ENCODE measurements around the gene WDR64. TPM values are rescaled to one million over a fixed set of nuclear protein-coding genes. Genes with fewer than 3 reads are reported as not detected.
A peak's percentile ranks its signal among the peaks of the same experiment; 100 is the strongest.

Gene WDR64
- total and polyA plus RNA-seq, 8 donors = 0.17 to 0.33 (median 0.28) TPM; not detected in 3

DNA sequence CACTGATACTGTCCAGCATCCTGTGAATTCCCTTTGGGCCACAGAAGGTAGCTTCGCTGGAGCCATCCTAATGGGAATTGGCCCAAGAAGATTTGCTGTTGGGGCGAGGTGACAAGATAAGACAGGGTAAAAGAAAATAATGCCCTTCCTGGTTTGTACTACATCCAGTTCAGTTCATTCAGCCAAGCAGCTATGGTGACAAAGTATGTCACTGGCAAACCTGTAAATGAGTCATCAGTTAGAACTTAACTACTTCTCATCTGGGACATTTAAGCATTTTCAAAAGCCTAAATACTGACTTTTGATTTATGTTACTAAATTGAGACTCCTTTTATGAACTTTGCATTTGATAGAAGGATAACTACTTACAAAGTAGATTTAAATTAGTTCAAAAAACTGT lies 54.2 kb downstream of the WDR64 start:
- ATAC-seq (peak; percentile 76), DNase-seq (no peak)
- Histone ChIP-seq H3K36me3 (no peaks in the 10 kb centered on the region), H3K4me1 (no peaks in the 10 kb centered on the region), H3K27me3 (no peaks in the 10 kb centered on the region), H3K9me3 (no peaks in the 10 kb centered on the region), H3K4me3 (no peak overlapping the region), H3K27ac (no peak overlapping the region)
- TF ChIP-seq, protein P1, sequence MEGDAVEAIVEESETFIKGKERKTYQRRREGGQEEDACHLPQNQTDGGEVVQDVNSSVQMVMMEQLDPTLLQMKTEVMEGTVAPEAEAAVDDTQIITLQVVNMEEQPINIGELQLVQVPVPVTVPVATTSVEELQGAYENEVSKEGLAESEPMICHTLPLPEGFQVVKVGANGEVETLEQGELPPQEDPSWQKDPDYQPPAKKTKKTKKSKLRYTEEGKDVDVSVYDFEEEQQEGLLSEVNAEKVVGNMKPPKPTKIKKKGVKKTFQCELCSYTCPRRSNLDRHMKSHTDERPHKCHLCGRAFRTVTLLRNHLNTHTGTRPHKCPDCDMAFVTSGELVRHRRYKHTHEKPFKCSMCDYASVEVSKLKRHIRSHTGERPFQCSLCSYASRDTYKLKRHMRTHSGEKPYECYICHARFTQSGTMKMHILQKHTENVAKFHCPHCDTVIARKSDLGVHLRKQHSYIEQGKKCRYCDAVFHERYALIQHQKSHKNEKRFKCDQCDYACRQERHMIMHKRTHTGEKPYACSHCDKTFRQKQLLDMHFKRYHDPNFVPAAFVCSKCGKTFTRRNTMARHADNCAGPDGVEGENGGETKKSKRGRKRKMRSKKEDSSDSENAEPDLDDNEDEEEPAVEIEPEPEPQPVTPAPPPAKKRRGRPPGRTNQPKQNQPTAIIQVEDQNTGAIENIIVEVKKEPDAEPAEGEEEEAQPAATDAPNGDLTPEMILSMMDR (IDR thresholded peaks at IDR 0.05) = no peak
- intact Hi-C loops (cut with DNase I) = no loop called here

DNA sequence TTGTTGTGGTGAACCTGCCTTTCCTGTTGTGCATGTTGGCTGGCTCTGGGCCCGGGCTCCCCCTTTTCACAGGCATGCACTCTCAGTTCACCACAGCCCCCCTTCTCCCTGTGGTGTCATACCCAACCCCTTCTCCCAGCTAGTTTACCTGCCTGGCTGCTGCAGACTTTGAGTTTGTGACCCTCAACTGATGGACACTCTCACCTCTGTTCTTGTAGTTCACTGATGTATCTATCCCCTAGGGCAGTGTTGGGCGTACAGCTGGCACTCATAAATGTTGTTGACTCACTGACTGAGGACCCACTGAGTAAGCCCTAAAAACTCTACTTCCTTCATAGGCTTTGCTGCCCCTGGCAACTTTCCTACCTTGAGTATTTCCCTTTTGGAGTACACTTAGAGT lies 54.9 kb downstream of the WDR64 start:
- peak; percentile 81 for ATAC-seq

DNA sequence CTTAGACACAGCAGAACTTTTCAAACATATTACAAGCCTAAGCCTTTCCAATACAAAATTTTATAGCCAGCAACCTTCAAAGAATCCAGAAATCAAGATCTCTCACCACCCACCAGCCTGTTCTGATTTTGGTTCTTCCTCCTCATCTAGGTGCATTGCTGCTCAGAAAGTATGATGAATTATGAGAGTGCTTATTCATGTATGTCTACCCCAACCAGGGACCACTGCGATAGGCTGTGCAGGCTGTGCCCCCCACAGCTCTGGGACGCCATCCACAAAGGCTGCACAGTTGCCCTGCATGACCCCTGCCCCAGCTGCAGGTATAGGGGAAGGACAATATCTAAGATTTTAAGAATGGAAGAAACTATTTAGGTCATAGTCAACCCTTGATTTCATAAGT lies 55.4 kb downstream of the WDR64 start:
- intact Hi-C loops (cut with DNase I) = no loop called here
- H3K27me3 ChIP-seq = no peaks in the 10 kb centered on the region
- no peaks in the 10 kb centered on the region for H3K9me3 ChIP-seq
- DNase-seq (no peak), ATAC-seq (no peak)
- no peak overlapping the region for H3K27ac ChIP-seq
- TF ChIP-seq, protein P1 (IDR thresholded peaks at IDR 0.05) = no peak
- no peaks in the 10 kb centered on the region for H3K36me3 ChIP-seq
- H3K4me3 ChIP-seq = no peak overlapping the region
- no peaks in the 10 kb centered on the region for H3K4me1 ChIP-seq

More for the DNA sequence above, 54.9 kb downstream of the WDR64 start:
- no peaks in the 10 kb centered on the region for H3K4me1 ChIP-seq
- H3K9me3 ChIP-seq = no peaks in the 10 kb centered on the region
- H3K27me3 ChIP-seq = no peaks in the 10 kb centered on the region
- H3K4me3 ChIP-seq = no peak overlapping the region
- TF ChIP-seq, protein P1 (IDR thresholded peaks at IDR 0.05) = no peak
- no peaks in the 10 kb centered on the region for H3K36me3 ChIP-seq
- H3K27ac ChIP-seq = no peak overlapping the region
- peak in 1 of 4 donors; percentile 24 for DNase-seq
- intact Hi-C loops (cut with DNase I) = no loop called here

DNA sequence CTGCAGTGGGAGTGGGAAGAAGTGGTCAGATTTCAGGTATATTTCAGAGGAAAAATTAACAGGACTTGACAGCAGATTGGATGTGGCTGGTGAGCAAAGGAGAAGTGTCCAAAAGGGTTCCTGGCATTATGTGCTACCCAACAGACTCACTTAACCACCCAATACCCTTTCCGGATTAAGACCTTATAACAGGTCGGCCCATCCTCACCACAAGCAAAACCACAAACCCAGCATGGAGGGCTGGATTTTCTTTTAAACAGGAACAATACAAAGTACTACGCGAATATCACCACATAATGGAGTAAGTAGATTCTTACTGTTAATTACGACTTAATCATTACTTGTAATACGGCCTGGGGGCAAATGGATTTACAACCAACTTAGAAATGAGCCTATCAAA lies 59.2 kb downstream of the WDR64 start:
- intact Hi-C loops (cut with DNase I) = no loop called here
- ATAC-seq = no peak
- no peaks in the 10 kb centered on the region for H3K9me3 ChIP-seq
- H3K36me3 ChIP-seq = no peaks in the 10 kb centered on the region
- no peaks in the 10 kb centered on the region for H3K4me1 ChIP-seq
- no peak overlapping the region for H3K4me3 ChIP-seq
- DNase-seq = no peak
- H3K27me3 ChIP-seq = peaks cover 0 to 25% of the 10 kb centered on the region in 2 donors
- TF ChIP-seq, protein P1 (IDR thresholded peaks at IDR 0.05) = no peak
- no peak overlapping the region for H3K27ac ChIP-seq

DNA sequence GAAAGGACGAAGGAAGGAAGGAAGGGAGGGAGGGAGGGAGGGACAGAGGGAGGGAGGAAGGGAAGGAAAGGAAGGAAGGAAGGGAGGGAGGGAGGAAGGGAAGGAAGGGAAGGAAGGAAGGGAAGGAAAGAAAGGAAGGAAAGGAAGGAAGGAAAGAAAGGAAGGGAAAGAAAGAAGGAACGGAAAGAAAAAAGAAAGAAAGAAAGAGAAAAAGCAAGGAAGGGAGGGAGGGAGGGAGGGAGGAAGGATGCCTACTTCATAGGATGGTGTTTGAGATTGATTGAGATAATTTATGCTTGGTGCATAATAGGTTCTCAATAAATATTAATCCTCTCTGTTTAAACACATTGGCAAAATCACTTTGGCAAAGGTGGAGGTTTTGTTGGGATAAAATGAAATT lies 61.2 kb downstream of the WDR64 start:
- DNase-seq = no peak
- no peaks in the 10 kb centered on the region for H3K4me1 ChIP-seq
- intact Hi-C loops (cut with DNase I) = no loop called here
- H3K4me3 ChIP-seq = no peak overlapping the region
- H3K9me3 ChIP-seq = no peaks in the 10 kb centered on the region
- peaks cover 4 to 41% of the 10 kb centered on the region in 2 donors for H3K27me3 ChIP-seq
- no peak for ATAC-seq
- H3K27ac ChIP-seq = no peak overlapping the region
- TF ChIP-seq, protein P1 (IDR thresholded peaks at IDR 0.05) = no peak
- H3K36me3 ChIP-seq = no peaks in the 10 kb centered on the region
